Activated CD8-positive, alpha-beta T cell treated with anti-CD3 and anti-CD28 coated beads, Interleukin-2, amount 10 ng/mL, durations not matched to agents 7 days and 5 days (primary cell): Measurements from ENCODE around the gene CLTA. TPM values are rescaled to one million over a fixed set of nuclear protein-coding genes. Genes with fewer than 3 reads are reported as not detected.

Experiments used
- total RNA-seq, 2 experiments: library from RNA; stranded (reverse); gene quantifications; one replicate each; pipeline ENCODE4 v1.2.3, GENCODE V29; 2021

The CLTA gene
- total RNA-seq, 2 experiments from 2014 or later, result 167 to 170 TPM

Other genes starting within 250 kb of the CLTA start
- gene OR2S2, start 232.8 kb upstream of the CLTA start, total RNA-seq, result not detected
- gene RECK, start 154.0 kb upstream of the CLTA start, total RNA-seq, result 1 to 10 TPM; 5.7 to 7.3 TPM
- gene GLIPR2, start 54.2 kb upstream of the CLTA start, total RNA-seq, result 10 to 100 TPM; 67.8 to 73.0 TPM
- under 1 TPM; 0.13 to 0.32 TPM for gene CCIN, start 21.5 kb upstream of the CLTA start, total RNA-seq
- 10 to 100 TPM; 15.2 to 16.1 TPM for gene GNE, start 67.5 kb downstream of the CLTA start, total RNA-seq
- gene RNF38, start 209.3 kb downstream of the CLTA start, total RNA-seq, result 10 to 100 TPM; 39.5 to 40.0 TPM